HG03439 (cell line): Measurements from ENCODE around the gene MRPS21.
"Not testable (repeated sequence)": the region's sequence is repeated elsewhere in the genome, so short reads cannot be mapped to it uniquely, and the experiment has no call there.

Experiments
- ATAC-seq: cut with Tn5 transposase; IDR thresholded peaks from one replicate; pipeline ENCODE4 v1.9.1; 2021; ENCODE audit warnings: mild to moderate bottlenecking, moderate library complexity; ENCODE audit not compliant: unreplicated experiment

MRPS21 gene

GRCh38 chr1:150281221-150281757 is 12.4 kb upstream of the MRPS21 start:
- no peak for ATAC-seq

- ATAC-seq, result no peak
These were observed 11.7 kb upstream of the MRPS21 start, which contains the start of gene CIART for GRCh38 chr1:150281758-150282557. Gene CIART, plus strand, starts transcription at chr1:150282554. Its CDS starts 714 bp downstream, at chr1:150283268.

DNA sequence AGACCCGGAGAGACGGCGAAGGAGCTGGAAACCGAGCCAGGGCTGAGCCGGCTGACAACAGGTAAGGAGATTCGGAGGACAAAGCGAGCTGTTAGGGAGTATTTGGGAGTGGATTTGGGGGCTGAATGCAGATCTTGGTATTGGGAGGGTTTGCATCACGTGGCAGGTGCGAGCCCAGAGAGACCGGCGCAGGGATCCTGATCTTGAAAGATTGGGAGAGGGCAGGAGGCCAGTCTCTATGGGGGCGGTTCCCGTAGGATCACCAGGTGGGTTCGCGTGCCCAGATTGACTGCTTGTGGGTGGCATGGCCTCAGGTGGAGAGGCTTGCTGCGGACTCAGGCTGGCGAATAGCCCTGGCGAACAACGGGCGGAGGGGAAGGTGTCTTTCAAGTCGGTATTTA is 11.1 kb upstream of the MRPS21 start:
- no peak for ATAC-seq

DNA sequence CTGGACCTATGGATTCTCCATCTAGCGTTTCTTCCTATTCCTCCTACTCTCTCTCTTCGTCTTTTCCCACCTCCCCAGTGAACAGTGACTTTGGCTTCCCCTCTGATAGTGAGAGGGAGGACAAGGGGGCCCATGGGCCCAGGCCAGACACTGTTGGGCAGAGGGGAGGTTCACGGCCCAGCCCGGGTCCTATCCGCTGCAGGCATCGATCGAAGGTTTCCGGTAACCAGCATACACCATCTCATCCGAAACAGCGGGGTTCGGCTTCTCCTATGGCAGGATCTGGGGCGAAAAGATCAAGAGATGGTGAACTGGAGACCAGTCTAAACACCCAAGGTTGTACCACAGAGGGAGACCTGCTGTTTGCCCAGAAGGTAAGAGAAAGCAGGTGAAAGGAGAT is 10.4 kb upstream of the MRPS21 start:
- ATAC-seq, result no peak

DNA sequence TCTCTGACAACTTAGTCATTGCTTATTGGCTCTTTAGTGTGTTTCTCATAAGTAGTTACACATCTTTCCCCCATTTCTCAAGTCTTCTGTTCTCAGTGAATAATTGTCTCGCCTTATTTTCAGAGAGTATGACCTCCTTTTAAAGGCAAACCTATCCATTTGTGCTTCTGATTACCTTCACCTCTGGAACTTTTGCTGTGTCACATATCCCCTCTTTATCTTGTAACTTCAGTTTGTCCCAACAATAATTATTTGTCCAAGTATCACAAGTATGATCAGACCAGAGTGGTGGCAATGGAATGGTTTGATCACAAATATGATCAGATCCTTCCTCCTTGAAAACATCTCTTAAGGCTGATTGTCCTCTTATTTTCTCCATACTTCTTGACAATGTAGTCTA is 5.3 kb upstream of the MRPS21 start:
- ATAC-seq, result no peak

- no peak for ATAC-seq
These were observed 4.8 kb upstream of the MRPS21 start for GRCh38 chr1:150288822-150289221.

- no peak for ATAC-seq
These were observed 1.8 kb downstream of the MRPS21 start for GRCh38 chr1:150295476-150295875.

- ATAC-seq, result no peak
These were observed 6.1 kb downstream of the MRPS21 start for GRCh38 chr1:150299716-150300115.

GRCh38 chr1:150302338-150302737 is 8.7 kb downstream of the MRPS21 start:
- ATAC-seq, result no peak

DNA sequence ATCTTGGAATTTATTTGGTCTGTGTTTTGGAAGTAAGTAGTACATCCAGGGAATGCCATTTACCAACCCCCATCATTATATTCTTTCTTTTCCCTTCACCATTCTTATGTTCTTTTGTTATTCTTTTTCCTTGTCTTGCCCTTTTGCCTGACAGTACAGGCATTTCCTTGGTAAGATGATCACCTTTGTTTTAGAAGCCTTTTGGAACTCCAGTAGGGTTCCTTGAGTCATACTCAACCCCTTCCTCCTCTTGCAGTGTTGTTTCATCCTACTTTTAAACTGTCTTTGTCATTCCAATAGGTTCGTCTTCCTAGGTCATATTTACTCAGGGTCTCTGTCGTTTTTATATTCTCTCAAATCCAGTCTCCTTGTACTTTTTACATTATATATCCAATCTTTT is 9.2 kb downstream of the MRPS21 start:
- no peak for ATAC-seq

DNA sequence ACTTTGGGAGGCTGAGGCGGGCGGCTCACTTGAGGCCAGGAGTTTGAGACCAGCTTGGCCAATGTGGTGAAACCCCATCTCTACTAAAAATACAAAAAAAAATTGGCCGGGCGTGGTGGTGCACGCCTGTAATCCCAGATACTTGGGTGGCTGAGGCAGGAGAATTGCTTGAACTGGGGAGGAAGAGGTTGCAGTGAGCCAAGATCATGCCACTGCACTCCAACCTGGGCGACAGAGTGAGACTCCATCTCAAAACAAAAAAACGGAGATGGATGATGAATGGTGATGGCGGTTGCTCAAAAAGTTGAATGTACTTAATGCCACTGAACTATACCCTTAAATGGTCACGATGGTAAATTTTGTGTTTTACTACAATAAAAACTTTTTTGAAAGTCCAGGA is 14.9 kb downstream of the MRPS21 start:
- not testable (repeated sequence) for ATAC-seq

GRCh38 chr1:150309758-150310508 is 16.3 kb downstream of the MRPS21 start:
- ATAC-seq, result no peak

GRCh38 chr1:150311762-150312161 is 18.1 kb downstream of the MRPS21 start:
- no peak for ATAC-seq

- not testable (repeated sequence) for ATAC-seq
These were observed 21.0 kb downstream of the MRPS21 start for GRCh38 chr1:150314691-150315090.

GRCh38 chr1:150320667-150320978 is 27.0 kb downstream of the MRPS21 start:
- no peak for ATAC-seq

DNA sequence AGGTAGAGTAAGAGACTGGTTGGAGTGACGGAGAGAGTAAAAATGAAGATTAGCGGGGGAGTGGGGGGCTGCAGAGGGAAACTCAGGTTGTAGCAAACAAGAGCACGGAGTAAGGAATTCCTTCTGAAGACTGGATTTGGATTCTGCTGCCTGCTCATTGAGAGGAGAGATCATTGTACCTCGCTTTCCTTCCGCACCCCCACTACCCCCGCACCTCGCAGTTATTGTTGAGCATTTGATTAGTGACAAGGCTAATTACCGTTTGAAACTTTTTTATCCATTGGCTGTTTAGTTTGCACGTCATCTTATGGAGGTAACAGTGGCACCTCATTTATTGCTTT is 28.1 kb downstream of the MRPS21 start:
- no peak for ATAC-seq

- ATAC-seq, result no peak
These were observed 28.6 kb downstream of the MRPS21 start for GRCh38 chr1:150322310-150322709.

DNA sequence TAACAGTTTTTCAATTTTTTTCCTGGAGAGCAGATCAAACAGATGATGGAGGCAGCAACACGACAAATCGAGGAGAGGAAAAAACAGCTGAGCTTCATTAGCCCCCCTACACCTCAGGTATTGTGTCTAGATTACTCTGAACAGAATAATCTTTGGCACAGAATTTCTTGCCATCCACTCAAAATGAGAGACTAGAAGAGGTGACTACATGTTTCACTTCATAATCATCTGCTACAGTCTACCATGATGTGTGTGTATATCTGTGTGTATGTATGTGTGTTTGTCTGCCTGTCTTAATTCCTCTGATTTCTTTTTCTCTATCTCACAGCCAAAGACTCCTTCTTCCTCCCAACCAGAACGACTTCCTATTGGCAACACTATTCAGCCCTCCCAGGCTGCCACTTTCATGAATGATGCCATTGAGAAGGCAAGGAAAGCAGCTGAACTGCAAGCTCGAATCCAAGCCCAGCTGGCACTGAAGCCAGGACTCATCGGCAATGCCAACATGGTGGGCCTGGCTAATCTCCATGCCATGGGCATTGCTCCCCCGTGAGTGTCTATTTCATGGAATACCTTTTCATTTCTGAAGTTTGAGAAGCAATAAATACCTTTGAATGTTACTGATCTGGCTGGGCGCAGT is 39.1 kb downstream of the MRPS21 start:
- no peak for ATAC-seq

DNA sequence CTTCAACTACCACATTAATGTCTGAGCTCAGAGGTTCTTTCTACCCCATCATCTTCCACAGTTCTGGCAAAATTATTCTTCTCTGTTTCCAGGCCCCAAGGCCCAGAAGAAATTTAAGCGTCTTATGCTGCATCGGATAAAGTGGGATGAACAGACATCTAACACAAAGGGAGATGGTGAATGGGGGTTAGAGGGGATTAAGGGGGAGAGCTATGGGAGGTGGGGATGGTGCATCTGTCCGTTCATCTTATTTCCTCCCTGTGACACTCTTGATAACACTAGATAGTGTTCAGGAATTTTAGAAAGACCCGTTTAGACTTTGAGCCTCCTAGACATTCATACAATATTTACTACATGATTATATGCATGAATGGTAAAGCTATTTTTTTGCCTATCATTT is 52.7 kb downstream of the MRPS21 start:
- ATAC-seq, result no peak

- no peak for ATAC-seq
These were observed 59.2 kb downstream of the MRPS21 start for GRCh38 chr1:150352866-150353265.
